Muscle of arm (tissue), 12 donors: ENCODE results near the gene PLA2G2D. TPM values are rescaled to one million over a fixed set of nuclear protein-coding genes. Genes with fewer than 3 reads are reported as not detected.

Experiments used
- DNase-seq: peaks from one replicate; pipeline ENCODE4 v3.0.0-alpha.2; 2013
- polyA plus RNA-seq, 12 donors: library from polyadenylated mRNA; unstranded; fragments of 120-200 nt; gene quantifications; one replicate each; pipeline ENCODE4 v1.2.1, GENCODE V29; 2013; ENCODE audit not compliant: insufficient read length in 12 of 12

Gene PLA2G2D
- polyA plus RNA-seq, 12 donors: 0.04 to 0.84 (median 0.09) TPM; not detected in 6

DNA sequence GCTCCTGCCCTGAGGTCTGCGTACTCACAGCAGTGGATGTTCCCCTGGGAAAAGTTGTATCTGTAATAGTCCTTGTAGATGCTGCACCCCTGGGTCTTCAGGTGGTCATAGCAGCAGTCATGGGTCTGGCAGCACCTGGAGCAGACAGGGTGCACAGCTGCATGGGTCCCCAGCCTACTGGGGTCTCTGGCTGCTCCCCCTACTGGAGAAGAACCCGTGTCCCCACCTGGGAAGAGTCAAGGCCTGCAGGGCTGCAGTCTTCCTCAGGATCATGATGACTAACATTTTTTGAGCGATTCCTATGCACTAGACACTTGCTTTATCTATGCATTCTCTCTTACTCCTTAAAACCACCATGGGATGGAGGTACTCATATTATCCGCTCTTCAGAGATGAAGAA is 3.9 kb downstream of the PLA2G2D start:
- DNase-seq: no peak

DNA sequence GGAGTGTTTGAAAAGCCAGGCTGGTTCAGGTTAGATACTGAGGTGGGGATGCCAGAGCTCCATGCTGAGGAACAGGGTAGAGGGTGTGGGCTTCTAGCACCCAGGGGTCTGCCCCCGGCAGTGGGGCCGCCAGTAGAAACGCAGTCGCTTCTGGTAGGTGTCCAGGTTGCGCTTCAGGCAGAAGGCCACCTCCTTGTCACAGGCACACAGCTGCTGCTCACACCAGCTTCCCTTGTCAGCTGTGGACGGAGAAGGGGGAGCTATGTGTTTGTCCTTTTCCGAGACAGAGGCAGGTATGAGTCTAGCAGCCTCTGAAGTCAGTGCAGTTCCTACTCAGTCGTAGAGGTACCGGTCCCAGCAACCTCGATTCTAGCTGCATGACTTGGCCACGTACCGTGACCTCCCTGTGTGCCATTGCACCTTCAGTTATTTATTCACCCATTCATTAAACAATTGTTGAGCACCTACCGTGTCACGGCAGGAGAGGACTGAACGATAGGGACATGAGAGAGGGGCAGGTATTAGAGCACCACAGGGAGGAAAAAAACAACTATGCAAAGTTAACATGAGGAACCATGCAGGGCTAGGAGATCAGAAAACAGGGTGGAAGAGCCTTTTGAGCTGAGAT is 5.2 kb downstream of the PLA2G2D start:
- no peak for DNase-seq

DNA sequence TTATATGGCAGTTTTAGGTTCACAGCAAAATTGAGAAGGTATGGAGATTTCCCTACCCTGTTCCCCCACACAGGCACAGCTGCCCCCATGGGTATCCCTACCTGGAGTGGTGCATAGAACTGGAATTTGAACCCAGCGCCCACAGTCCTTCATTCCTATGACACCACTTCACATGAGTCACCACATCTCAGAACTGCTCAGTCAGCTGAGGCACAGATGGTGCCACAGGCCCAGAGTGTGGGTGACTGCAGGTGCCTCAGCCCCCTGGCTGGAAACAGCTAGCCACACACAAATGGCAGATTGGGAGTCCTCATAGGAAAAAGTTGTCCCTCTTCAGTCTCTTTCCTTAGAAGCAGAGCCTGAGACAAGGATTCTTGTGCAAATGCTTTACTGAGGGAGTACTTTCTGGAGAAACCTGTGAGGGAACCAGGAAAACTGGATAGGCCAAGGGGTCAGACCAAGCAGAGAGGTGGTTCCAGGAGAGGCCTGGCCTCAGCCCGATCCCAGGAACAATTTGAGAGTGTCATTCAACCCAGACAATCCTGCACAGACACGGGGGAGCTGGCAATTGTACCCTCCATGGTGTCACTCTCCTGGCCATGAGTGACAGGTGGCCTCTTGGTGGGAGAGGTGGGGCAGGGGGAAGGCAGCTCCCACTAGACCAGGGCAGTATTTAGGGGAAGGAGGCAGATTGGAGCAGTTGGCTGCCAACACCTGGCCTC is 6.9 kb downstream of the PLA2G2D start:
- DNase-seq: no peak

DNA sequence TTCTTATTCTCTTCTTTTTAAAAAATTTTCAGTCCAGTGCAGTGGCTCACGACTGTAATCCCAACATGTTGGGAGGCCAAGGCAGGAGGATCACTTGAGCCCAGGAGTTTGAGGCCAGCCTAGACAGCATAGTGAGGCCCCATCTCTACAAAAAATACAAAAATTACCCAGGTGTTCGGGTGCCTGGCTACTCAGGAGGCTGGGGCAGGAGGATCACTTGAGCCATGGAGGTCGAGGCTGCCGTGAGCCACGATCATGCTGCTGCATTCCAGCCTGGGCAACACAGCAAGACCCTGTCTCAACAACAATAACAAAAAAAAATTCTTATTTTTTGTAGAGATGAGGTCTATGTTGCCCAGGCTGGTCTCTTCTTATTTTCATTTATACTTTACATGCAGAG is 7.9 kb downstream of the PLA2G2D start:
- DNase-seq: no peak

DNA sequence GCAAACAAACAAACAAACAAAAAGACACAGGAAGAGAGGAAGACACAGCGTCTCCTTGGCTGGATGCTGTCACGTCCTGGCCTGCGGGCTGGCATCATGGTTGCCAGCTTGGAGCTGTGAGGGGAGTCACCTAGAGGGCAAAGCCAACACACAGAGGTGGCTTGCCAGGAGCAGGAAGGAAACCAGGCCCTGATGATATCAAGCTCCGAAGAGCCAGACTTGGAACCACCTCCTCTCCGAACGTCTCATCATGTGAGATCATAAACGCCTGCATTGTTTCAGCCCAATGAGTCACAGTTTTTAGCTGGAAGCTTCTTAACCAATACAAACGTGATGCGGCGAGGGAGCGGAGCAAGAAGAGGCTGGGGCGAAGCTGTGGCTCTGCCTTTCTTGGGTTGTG is 8.7 kb downstream of the PLA2G2D start:
- DNase-seq: no peak

DNA sequence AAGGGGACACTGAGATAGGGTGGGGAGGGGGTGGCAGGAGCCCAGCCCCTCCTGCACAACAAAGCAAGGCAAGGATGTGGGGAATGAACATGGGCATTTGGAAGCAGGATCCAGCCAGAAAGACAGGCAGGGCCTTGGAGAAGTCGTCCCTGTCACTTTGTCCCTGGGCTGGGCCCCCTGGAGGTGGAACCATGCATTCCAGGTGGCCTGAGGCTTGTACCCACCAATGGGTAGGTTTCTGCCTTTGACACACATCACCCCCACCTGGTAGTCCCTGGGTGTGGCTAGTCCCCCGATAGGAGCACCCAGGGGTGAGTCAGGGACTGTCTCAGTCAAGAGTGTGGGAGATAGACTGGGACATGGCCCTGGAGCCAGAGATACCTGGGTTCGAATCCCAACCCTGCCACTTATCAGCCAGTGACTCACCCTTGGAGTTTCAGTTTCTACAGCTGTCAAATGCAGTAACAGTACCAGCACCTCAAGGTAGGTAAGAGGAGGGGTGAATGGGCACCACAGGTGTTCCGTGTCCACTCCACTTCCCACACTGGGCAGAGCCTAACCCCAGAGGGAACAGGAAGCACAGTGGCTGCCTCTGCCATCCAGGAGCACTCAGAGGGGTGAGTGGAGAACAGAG is 10.0 kb downstream of the PLA2G2D start:
- no peak for DNase-seq

DNA sequence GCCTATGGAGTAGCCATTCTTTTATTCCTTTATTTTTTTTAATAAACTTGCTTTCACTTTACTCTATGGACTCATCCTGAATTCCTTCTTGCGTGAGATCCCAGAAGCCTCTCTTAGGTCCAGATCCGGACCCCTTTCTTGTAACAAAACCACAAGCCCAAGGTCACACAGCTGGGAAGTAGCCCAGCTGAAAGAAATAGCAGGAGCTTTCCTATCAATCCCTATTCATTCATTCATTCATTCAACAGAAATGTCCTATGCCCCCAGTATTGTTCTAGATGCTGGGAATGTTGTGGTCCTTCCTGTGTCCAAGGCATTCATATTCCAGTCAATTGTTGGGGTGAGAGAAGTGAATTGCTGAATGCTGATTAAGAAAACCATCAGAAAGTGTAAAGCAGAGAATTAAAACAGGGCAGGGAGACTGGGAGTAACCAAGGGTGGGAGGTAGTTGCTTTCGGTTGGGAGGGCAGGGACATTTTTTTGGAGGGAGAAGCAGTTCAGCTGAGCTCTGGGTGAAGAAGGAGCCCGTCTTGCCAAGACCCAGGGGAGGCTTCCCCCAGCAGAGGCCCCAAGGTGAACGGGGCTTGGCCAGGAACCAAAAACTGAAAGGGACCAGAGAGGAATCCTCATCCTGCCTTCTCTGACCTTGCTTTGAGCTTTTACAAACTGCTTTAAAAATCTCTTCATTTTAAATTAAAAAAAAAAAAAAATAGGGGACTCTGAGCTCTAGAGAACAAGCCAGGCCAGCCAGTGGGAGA is 10.8 kb downstream of the PLA2G2D start:
- DNase-seq: no peak

DNA sequence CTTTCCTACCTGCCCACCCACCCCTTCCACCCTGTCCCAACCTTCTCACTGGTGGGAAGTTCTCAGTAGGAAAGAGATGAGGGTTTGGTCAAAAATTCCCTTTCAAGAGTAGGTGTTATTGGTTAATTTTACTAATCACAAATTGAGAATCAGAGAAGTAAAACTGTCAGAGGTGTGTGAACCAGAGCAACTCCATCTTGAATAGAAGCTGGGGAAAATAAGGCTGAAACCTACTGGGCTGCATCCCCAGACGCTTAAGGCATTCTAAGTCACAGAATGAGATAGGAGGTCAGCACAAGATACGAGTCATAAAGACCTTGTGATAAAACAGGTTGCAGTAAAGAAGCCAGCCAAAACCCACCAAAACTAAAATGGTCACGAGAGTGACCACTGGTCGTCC is 11.5 kb downstream of the PLA2G2D start:
- no peak for DNase-seq

DNA sequence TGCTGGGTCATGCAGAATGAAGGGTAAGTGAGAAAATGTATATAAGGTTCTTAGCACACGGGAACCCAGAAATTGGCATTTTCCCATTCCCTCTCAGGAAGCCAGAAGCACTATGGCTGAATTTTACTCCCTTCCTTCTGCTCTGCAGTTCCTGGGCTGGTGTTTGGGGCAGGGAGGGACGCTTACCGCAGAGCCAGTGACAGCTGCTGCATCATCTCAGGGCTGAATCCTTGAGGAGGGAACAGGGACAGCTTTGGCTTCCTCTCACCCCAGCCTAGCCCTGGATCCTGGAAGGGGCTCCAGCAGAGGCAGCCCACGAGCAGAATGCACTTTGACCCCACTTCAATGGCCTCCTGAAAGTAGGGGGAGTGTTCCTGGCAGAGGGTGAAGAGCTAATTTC is 12.0 kb downstream of the PLA2G2D start:
- no peak for DNase-seq

DNA sequence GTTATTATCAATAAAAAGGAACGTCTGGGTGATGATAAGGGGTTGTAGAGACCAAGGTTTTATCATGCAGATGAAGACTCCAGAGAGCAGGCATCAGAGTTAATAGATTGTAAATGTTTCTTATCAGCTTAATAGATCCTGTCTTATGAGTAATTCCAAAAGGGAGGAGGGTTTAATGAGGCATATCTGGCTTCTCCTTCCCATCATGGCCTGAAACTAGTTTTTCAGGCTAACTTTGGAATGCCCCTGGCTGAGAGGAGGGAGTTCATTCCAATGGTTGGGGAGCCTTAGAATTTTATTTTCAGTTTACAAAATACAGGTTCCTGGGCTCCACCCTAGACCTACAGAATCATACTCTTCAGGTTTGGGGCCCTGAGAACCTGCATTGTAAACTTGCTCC is 13.5 kb downstream of the PLA2G2D start:
- DNase-seq: no peak

DNA sequence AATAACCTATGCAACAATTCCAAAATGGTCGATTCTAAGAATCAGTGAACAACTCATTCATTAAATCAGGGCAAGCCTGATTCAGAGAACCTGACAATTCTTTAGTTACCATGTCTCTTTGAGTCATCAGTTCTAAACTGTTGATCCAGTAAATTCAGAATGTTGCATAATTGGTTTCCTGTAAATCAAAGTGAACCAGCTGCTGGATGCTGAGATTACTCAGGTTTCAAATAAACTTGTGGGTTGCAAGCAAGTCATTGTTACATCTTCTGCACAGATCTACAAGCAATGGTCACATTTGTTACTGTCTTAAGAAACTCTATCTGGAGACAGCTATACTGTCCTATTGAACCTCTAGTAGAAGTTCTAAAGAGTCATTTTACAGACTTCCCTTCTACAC is 16.5 kb downstream of the PLA2G2D start:
- DNase-seq: no peak

DNA sequence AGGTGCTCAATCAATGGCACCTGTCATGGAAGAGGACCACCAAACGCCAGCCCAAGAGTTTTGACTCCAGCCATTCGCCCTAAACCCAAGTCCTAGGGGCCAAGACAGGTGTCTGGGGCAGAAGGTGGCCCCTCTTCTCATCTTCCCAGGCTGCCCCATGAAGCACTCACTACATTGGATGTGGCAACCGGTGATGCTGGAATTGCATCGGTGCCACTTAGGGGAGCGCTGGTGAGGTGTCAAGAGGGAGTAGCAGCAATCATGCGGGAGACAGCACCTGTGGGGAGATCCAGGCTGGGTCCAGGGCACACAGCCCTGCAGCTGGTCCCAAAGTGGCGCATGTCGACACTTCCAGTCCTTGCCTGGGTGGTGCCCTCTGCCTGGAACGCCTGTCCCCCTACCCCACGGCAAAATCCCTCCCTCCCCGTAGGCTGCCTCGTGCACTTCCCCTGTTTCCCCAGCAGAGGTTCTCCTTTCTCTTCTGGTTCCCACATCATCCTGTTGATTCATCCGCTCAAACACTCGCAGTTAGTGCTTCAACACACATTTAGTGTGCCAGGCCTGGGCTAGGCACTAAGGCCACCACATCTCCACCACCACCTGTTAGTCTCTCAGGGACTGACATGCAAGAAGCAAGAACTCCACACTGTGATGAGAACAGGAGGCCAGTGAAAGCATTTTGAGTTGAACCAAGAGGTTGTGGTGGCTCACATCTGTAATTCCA is 18.5 kb downstream of the PLA2G2D start:
- DNase-seq: peak; percentile 15

DNA sequence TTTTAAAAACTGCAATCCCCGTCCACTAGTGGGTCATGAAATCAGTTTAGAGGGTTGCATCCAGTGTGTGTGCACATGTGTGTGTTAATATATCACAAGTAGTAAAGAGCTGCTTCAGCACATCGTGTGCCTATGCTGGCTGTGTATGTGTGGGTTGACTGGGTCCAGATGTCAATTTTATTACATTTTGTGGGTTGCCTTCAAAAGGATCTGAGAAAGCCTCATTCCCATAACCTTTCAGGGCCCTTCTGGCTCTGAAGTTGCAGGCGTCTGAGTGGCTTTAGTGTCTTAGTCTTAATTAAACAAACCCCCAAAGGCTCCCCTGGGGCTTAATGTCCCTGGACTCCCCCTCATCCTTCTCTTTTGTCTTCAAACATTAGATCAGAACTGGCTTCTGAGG is 19.8 kb downstream of the PLA2G2D start:
- DNase-seq: no peak

DNA sequence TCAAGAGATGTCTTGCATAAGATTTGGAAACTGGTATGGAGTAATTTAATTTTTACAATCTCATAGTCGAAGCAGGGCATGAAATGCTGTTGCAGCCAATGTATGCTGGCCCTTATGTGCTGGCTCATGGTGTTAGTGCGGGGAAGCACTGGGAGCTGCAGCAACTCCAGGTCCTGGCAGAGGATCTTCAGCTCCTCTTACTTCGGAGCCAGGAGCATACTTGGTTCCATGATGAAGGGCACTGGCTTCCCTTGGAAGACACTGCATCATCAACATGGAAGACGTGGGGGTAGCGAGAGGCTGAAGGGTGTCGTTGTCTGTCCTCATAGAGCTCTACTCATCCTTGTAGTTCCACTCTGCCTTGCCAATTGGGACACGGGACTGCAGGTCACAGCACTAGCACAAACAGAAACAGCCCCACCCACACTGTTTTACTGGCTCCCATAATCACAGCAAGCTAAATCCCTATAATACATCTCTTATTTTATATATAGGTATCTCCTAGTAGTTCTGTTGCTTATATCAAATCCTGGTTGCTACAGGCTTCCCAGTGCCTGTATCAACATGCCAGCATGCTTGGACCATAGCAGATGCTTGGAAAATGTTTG is 22.4 kb downstream of the PLA2G2D start:
- DNase-seq: no peak

DNA sequence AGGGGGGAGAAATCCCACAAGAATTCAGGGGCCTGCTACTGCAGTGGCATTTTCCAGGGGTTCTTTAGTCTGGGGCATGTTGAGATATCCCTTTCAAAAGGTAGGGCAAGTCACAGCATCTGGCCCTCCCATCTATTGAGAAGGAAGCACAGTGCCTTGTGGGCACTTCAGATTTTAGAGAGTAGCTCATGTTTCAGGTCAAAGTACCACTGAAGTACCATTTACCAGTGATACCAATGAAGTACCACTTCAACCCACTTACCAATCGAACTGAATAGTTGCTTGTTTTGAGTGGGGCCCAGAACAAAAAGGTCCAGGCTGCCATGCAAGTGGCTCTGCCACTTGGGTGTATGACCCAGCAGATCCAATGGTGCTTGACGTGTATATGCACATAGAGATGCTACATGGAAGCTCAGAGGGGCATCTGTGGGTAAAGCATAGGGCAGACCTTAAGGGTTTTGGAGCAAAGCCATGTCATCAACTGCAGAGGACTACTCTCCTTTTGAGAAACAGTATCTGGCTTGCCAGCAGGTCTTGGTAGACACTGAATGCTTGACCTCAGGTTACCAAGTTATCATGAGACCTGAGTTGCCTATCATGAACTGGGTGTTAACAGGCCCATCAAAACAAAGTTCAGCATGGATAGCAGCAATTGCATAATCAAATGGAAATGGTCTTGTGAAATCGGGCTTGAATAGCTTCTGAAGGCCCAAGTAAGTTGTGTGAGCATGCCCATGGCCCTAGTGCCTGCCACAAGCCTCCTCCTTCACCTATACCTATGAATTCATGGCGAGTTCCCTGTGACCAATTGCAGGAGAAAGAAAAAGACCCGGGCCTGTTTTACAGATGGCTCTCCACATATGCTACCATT is 23.5 kb downstream of the PLA2G2D start:
- DNase-seq: no peak

DNA sequence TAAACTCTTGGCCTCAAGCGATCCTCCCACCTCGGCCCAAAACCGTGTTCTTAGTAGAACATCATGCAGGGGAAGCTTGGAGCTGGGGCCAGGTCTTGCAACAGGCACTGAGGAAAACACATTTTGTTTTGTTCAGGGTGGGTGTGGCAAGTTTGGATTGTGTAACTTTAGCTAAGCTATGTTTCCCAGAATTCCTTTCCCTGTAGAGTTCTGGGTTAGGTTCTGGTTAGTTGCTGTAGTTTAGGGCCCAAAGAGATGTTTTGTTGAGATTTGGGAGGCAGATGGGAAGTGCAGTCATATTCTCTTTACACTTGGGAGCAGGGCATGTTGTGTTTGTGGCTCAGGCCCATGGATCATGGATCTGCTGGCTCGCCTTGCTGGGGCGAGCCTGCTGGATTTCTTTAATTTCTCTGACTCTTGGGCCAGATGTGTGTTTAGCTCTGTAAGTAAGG is 25.4 kb downstream of the PLA2G2D start:
- DNase-seq: no peak

DNA sequence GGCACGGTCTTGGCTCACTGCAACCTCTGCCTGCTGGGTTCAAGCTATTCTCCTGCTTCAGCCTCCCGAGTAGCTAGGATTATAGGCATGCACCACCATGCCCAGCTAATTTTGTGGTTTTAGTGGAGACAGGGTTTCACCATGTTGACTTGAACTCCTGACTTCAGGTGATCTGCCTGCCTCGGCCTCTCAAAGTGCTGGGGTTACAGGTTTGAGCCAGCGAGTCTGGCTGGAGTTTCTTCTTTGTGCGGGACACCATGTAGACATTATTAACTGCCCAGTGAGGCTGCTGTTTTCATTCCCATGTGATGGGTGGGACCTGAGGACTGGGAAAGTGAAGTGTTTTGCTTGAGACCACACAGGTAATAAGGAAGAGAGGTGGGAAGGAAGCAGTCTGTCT is 26.0 kb downstream of the PLA2G2D start:
- no peak for DNase-seq

DNA sequence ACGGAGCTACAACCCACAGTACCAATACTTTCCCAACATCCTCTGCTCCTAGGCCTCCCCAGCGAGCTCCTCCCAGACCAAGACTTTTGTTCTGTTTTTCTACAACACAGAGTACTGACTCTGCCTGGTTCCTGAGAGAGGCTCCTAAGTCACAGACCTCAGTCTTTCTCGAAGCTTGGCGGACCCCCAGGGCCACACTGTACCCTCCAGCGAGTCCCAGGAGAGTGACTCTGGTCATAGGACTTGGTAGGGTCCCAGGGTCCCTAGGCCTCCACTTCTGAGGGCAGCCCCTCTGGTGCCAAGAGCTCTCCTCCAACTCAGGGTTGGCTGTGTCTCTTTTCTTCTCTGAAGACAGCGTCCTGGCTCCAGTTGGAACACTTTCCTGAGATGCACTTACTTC is 28.7 kb downstream of the PLA2G2D start:
- no peak for DNase-seq

DNA sequence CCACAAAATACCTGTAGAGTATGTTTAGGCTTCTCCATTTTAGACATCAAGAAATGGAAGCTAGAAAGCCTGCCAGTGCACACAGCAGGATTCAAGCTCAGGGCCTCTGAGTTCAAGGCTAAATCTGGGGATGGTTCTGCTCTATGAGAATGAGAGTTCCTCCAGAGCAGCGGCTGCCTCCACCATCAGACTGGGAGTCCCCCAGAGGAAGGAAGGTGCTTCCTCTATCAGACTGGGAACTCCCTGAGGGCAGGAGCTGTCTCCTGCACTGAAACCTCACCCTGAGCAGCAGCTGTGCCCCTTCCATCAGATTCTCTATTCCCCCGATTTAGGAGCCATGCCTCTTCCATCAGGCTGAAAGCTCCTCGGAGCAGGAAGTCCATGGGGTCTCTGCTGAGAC is 29.2 kb downstream of the PLA2G2D start:
- no peak for DNase-seq

DNA sequence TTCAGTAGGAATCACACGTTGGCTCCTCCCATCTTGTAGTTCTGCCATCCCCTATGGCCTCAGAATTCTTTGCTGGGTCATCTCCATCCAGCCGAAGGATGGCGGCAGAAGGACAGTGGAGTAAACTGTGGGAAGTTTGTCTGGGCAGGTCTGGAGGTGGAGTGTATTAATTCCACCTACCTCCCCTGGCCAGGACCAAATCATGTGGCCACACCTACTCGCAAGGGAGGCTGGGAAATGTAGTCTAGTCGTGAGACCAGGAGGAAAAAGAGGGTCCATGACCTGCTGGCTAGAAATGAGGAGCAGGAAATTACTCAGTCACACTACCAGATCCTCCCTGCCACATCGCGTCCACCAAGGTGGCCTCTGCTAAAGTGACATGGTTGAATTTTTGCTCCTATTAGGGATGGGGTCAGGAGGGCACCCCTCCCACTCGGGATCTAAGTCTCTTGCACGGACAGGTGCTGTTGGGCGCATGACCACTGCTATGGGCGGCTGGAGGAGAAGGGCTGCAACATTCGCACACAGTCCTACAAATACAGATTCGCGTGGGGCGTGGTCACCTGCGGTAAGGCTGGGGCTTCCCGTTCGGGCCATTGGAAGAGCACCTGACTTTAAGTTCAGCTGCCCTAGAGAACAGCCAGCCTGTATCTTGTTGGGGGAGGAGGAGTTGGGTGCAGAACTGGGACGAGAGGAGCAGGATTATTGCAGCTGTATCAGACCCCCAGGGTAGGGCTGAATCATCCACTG is 29.8 kb downstream of the PLA2G2D start:
- no peak for DNase-seq
